Measurements from ENCODE around the gene TTC16.

Gene TTC16

DNA sequence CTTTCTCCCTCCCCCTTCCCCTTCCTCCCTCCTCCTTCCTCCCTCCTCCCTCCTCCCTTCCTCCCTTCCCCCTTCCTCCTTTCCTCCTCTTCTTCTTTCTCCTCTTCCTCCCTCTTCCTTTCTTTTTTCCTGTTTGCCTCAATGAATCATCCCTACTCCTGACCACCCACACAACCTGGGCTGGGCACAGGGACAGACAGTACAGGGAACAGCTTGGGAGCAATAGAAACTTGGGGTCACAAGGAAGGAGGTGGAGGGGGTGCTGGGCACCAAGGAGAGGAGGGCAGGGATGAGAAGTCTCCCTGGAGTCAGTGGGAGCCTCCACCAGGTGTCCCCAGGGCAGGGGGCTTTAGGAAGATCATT lies 5.0 kb downstream of the TTC16 start:
- no peak for DNase-seq (ENCODE audit: low spot score)
- Histone ChIP-seq H3K27ac (no peak overlapping the region), H3K4me3 (no peak overlapping the region)
- TF ChIP-seq, protein P1, sequence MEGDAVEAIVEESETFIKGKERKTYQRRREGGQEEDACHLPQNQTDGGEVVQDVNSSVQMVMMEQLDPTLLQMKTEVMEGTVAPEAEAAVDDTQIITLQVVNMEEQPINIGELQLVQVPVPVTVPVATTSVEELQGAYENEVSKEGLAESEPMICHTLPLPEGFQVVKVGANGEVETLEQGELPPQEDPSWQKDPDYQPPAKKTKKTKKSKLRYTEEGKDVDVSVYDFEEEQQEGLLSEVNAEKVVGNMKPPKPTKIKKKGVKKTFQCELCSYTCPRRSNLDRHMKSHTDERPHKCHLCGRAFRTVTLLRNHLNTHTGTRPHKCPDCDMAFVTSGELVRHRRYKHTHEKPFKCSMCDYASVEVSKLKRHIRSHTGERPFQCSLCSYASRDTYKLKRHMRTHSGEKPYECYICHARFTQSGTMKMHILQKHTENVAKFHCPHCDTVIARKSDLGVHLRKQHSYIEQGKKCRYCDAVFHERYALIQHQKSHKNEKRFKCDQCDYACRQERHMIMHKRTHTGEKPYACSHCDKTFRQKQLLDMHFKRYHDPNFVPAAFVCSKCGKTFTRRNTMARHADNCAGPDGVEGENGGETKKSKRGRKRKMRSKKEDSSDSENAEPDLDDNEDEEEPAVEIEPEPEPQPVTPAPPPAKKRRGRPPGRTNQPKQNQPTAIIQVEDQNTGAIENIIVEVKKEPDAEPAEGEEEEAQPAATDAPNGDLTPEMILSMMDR (IDR thresholded peaks at IDR 0.05), result no peak

DNA sequence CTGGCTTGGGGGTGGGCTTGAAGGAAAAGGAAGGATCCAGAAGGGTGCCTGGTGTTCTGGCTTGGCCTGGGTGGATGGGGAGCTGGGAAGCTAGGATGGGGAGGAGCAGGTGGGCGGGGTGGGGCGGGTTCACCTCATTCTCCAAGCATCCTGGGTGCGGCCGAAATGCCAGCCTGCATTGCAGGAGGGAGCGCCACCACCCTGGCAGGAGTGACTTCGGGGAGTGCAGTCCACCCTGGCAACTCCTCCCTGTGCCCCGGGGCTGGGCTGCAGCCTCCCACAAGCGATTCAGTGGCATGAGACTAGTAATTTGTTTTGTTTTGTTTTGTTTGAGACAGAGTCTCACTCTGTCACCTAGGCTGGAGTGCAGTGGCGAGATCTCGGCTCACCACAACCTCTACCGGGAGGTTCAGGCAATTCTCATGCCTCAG lies 5.5 kb downstream of the TTC16 start:
- TF ChIP-seq, protein P1 (IDR thresholded peaks at IDR 0.05), result no peak
- H3K4me3 ChIP-seq, result no peak overlapping the region

DNA sequence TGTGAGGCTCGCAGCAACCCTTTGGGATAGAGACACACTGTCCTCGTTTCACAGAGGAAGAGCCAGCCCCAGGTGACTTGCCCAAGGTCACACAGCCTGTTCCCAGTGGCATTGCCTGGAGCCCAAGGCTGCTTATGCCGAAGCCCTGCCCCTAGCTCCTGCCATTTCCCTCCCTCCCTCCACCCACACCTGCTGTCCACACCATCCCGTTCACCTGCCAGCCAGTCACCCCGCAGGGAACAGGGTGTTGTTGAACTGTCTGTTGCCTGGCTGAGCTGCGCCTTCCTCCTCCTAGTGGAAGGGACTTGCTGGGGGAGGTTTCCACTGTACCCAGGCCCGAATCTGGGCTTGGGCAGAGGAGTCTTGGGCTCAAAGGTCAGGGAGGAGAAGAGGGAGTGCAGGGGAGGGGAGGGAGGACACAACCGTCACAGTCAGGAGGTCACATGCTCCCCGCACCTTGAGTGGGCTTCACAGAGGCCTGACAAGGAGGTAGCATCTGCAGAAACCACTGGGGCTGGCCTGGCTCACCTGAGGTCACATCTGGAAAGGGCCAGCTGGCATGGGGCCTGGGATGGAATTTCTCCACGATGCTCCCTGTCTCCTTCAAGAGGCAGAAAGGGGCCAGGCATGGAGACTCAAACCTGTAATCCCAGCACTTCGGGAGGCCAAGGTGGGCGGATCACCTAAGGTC lies 6.3 kb downstream of the TTC16 start:
- TF ChIP-seq, protein P1 (IDR thresholded peaks at IDR 0.05), result no peak
- DNase-seq (ENCODE audit: low spot score), result no peak
- H3K27ac ChIP-seq, result no peak overlapping the region
- H3K4me3 ChIP-seq, result no peak overlapping the region

More for the DNA sequence above, 5.5 kb downstream of the TTC16 start:
- DNase-seq (ENCODE audit: low spot score), result no peak
- H3K27ac ChIP-seq, result no peak overlapping the region

GRCh38 chr9:127723013-127723412 lies 7.1 kb downstream of the TTC16 start:
- no peak for DNase-seq (ENCODE audit: low spot score)
- Histone ChIP-seq H3K4me3 (no peak overlapping the region), H3K27ac (no peak overlapping the region)
- TF ChIP-seq, protein P1 (IDR thresholded peaks at IDR 0.05), result no peak

DNA sequence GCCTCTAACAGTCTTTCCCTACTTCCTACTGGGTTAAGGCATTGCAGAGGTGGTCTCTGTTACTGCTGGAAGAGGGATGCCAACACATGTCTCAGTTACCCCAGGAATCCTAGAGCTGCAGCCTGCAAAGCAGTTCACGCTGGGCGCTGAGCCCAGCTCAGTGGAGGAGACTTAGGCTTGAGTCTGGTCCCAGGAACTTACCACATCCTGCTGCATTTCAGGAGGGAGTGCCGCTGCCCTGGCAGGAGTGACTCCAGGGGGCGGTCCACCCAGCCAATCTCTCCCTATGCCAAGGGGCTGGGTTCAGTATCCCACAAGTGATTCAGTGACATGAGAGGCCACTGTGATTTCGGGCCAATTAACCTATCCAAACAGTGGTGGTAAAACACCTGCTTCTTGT lies 7.6 kb downstream of the TTC16 start:
- no peak for DNase-seq (ENCODE audit: low spot score)
- TF ChIP-seq, protein P1 (IDR thresholded peaks at IDR 0.05), result no peak
- Histone ChIP-seq H3K4me3 (no peak overlapping the region), H3K27ac (no peak overlapping the region)

GRCh38 chr9:127724012-127724411 lies 8.1 kb downstream of the TTC16 start:
- no peak overlapping the region for H3K4me3 ChIP-seq
- DNase-seq (ENCODE audit: low spot score), result no peak
- no peak overlapping the region for H3K27ac ChIP-seq
- TF ChIP-seq, protein P1 (IDR thresholded peaks at IDR 0.05), result no peak

DNA sequence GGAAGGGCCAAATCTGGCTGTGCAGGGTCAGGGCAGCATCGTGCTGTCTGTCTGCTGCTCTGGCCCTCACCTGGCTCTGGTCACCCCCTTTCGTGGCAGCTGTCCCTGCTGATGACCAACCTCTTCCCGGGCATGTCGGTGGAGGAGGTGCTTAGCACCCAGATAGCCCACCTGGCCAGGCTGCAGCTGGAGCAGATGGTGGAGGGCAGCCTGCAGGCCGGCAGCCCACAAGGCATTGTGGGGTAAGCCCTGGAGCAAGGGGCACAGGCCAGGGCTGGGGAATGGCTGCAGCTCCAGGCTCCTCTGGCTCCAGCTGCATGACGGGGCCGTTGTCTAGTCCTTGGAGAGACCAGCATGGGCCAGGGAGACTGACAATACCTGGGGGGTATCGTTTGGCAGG lies 11.0 kb downstream of the TTC16 start:
- TF ChIP-seq, protein P1 (IDR thresholded peaks at IDR 0.05), result no peak
- no peak for DNase-seq (ENCODE audit: low spot score)
- Histone ChIP-seq H3K27ac (no peak overlapping the region), H3K4me3 (no peak overlapping the region)
